ENCODE results near the gene INTS14.

INTS14 gene

GRCh38 chr15:65651831-65652749, 41.2 kb upstream of the INTS14 start:
- H3K4me3 ChIP-seq (ENCODE audit: low read depth, low read length) = no peak overlapping the region
- TF ChIP-seq CTCF (IDR thresholded peaks at IDR 0.05; ENCODE audit: borderline replicate concordance, insufficient read depth, low read depth, low read length) = no peak

- no peak for TF ChIP-seq CTCF (IDR thresholded peaks at IDR 0.05; ENCODE audit: borderline replicate concordance, insufficient read depth, low read depth, low read length)
- no peak overlapping the region for H3K4me3 ChIP-seq (ENCODE audit: low read depth, low read length)
These were observed 40.1 kb upstream of the INTS14 start for GRCh38 chr15:65651042-65651322.

GRCh38 chr15:65650312-65651041, 39.5 kb upstream of the INTS14 start:
- H3K4me3 ChIP-seq (ENCODE audit: low read depth, low read length) = no peak overlapping the region
- TF ChIP-seq CTCF (IDR thresholded peaks at IDR 0.05; ENCODE audit: borderline replicate concordance, insufficient read depth, low read depth, low read length) = no peak

- H3K4me3 ChIP-seq (ENCODE audit: low read depth, low read length) = no peak overlapping the region
- TF ChIP-seq CTCF (IDR thresholded peaks at IDR 0.05; ENCODE audit: borderline replicate concordance, insufficient read depth, low read depth, low read length) = no peak
These were observed 35.6 kb upstream of the INTS14 start for GRCh38 chr15:65646486-65646885.

- H3K4me3 ChIP-seq (ENCODE audit: low read depth, low read length) = no peak overlapping the region
- no peak for TF ChIP-seq CTCF (IDR thresholded peaks at IDR 0.05; ENCODE audit: borderline replicate concordance, insufficient read depth, low read depth, low read length)
These were observed 34.5 kb upstream of the INTS14 start for GRCh38 chr15:65645392-65645791.

GRCh38 chr15:65644282-65644681, 33.4 kb upstream of the INTS14 start:
- no peak overlapping the region for H3K4me3 ChIP-seq (ENCODE audit: low read depth, low read length)
- no peak for TF ChIP-seq CTCF (IDR thresholded peaks at IDR 0.05; ENCODE audit: borderline replicate concordance, insufficient read depth, low read depth, low read length)

GRCh38 chr15:65642594-65642993, 31.7 kb upstream of the INTS14 start:
- TF ChIP-seq CTCF (IDR thresholded peaks at IDR 0.05; ENCODE audit: borderline replicate concordance, insufficient read depth, low read depth, low read length) = no peak
- no peak overlapping the region for H3K4me3 ChIP-seq (ENCODE audit: low read depth, low read length)
